OCI-LY7 (cell line): ENCODE results near the gene CXCR6.

Experiments
- CTCF ChIP-seq: fragments of 200-600 bp; sonication (generic); conservative IDR thresholded peaks from 2 replicates; pipeline ENCODE4 v1.5.1; 2014; ENCODE audit warnings: mild to moderate bottlenecking, antibody characterized with exemption, low read length, moderate library complexity, mixed read lengths
- EZH2phosphoT487 ChIP-seq: fragments of 200-600 bp; sonication (generic); IDR thresholded peaks from 2 replicates; pipeline ENCODE4 v1.6.1; 2018; ENCODE audit warnings: low read depth, borderline replicate concordance, mild to moderate bottlenecking, mixed run types, antibody characterized with exemption, low read length, moderate library complexity, mixed read lengths

GRCh38 chr3:45990181-45990580, 46.9 kb downstream of the CXCR6 start:
- TF ChIP-seq CTCF, result no peak
- no peak for TF ChIP-seq EZH2phosphoT487
